Right lung (tissue), 10 donors: ENCODE data around the gene NMNAT2. TPM values are rescaled to one million over a fixed set of nuclear protein-coding genes. Genes with fewer than 3 reads are reported as not detected.
A peak's percentile ranks its signal among the peaks of the same experiment; 100 is the strongest.
"Not testable (repeated sequence)": the region's sequence is repeated elsewhere in the genome, so short reads cannot be mapped to it uniquely, and the experiment has no call there.

Experiments
- DNase-seq, 2 donors: peaks; one replicate each; pipeline ENCODE4 v3.0.0-alpha.2; 2013
- long read RNA-seq, 8 donors: transcript quantifications; one replicate each; lab custom pipeline, GENCODE V29; 2026
- polyA plus RNA-seq, 5 donors: library from polyadenylated mRNA; unstranded; fragments of 120-200 nt; gene quantifications; one replicate each; pipeline versions ENCODE4 v1.2.1 to v1.2.3, GENCODE V29; 2013; ENCODE audit warnings: inconsistent platforms in 1 of 5, low replicate concordance in 1 of 5; ENCODE audit not compliant: insufficient read length in 5 of 5, insufficient read depth in 1 of 5

NMNAT2 gene
- polyA plus RNA-seq: 1 to 10 TPM; 1.2 to 2.6 (median 1.5) TPM
- long read RNA-seq, donor 1: 0 reads
- long read RNA-seq, donor 2: 0 reads
- long read RNA-seq, donor 3: 0 reads
- long read RNA-seq, donor 4, full-length matches to known transcripts: 1 of 1 reads
- long read RNA-seq, donor 4, partial matches to known transcripts: 0 of 1 reads
- long read RNA-seq, donor 4, other reads (novel, unspliced or antisense): 0 of 1 reads
- long read RNA-seq, donor 5, full-length matches to known transcripts: 1 of 1 reads
- long read RNA-seq, donor 5, partial matches to known transcripts: 0 of 1 reads
- long read RNA-seq, donor 5, other reads (novel, unspliced or antisense): 0 of 1 reads
- long read RNA-seq, donor 6: 0 reads
- long read RNA-seq, donor 7, full-length matches to known transcripts: 1 of 1 reads
- long read RNA-seq, donor 7, partial matches to known transcripts: 0 of 1 reads
- long read RNA-seq, donor 7, other reads (novel, unspliced or antisense): 0 of 1 reads
- long read RNA-seq, donor 8, full-length matches to known transcripts: 1 of 1 reads
- long read RNA-seq, donor 8, partial matches to known transcripts: 0 of 1 reads
- long read RNA-seq, donor 8, other reads (novel, unspliced or antisense): 0 of 1 reads

GRCh38 chr1:183417772-183418491 is at the start of gene NMNAT2:
TSS of gene NMNAT2 (minus strand) at chr1:183418380. CDS start at chr1:183418267, 113 bp downstream.
- DNase-seq: no peak

- DNase-seq: no peak
Observed at GRCh38 chr1:183467687-183468086, 49.5 kb upstream of the NMNAT2 start.

GRCh38 chr1:183466781-183467180 is 48.6 kb upstream of the NMNAT2 start:
- no peak for DNase-seq

GRCh38 chr1:183463566-183463965 is 45.4 kb upstream of the NMNAT2 start:
- DNase-seq: peak; percentile 14 to 50

GRCh38 chr1:183461350-183461749 is 43.2 kb upstream of the NMNAT2 start:
- DNase-seq: no peak

- no peak for DNase-seq
Observed at GRCh38 chr1:183460596-183460995, 42.4 kb upstream of the NMNAT2 start.

GRCh38 chr1:183457449-183457848 is 39.3 kb upstream of the NMNAT2 start:
- no peak for DNase-seq

GRCh38 chr1:183456826-183457225 is 38.6 kb upstream of the NMNAT2 start:
- no peak for DNase-seq

GRCh38 chr1:183454377-183454776 is 36.2 kb upstream of the NMNAT2 start:
- DNase-seq: no peak

- DNase-seq: no peak
Observed at GRCh38 chr1:183450093-183450492, 31.9 kb upstream of the NMNAT2 start.

- DNase-seq: no peak
Observed at GRCh38 chr1:183449223-183449770, 31.1 kb upstream of the NMNAT2 start.

- DNase-seq: no peak
Observed at GRCh38 chr1:183444243-183444642, 26.1 kb upstream of the NMNAT2 start.

- DNase-seq: no peak
Observed at GRCh38 chr1:183443466-183443865, 25.3 kb upstream of the NMNAT2 start.

- no peak for DNase-seq
Observed at GRCh38 chr1:183443011-183443410, 24.8 kb upstream of the NMNAT2 start.

- no peak for DNase-seq
Observed at GRCh38 chr1:183438060-183438459, 19.9 kb upstream of the NMNAT2 start.

- DNase-seq: no peak
Observed at GRCh38 chr1:183435497-183435896, 17.3 kb upstream of the NMNAT2 start.

GRCh38 chr1:183433703-183434102 is 15.5 kb upstream of the NMNAT2 start:
- no peak for DNase-seq

GRCh38 chr1:183432548-183432875 is 14.3 kb upstream of the NMNAT2 start:
- DNase-seq: no peak

- no peak for DNase-seq
Observed at GRCh38 chr1:183431840-183432547, 13.8 kb upstream of the NMNAT2 start.

GRCh38 chr1:183427591-183427990 is 9.4 kb upstream of the NMNAT2 start:
- DNase-seq: not testable (repeated sequence)

GRCh38 chr1:183424691-183425090 is 6.5 kb upstream of the NMNAT2 start:
- DNase-seq: no peak

GRCh38 chr1:183423541-183423940 is 5.4 kb upstream of the NMNAT2 start:
- DNase-seq: no peak
